IMR-90 (cell line): ENCODE data around the gene DUS1L. TPM values are rescaled to one million over a fixed set of nuclear protein-coding genes. Genes with fewer than 3 reads are reported as not detected.

ENCODE experiments used
- ATAC-seq: fragments of 200-7000 bp; cut with Tn5 transposase; 2 replicates; pipeline ENCODE4 v1.9.1; 2020; ENCODE audit warnings: low read depth, mild to moderate bottlenecking, moderate library complexity
- BruUV-seq: library from RNA; stranded (reverse); fragments of 400-500 nt; replicated peaks from 2 replicates; lab custom pipeline; 2021; lab: Mats Ljungman, UMichigan
- CTCF ChIA-PET: fragments of 300-600 bp; formaldehyde crosslinking; extraction: SDS; loops from one replicate; lab custom pipeline; 2021; ENCODE audit warnings: antibody characterized with exemption; lab: Yijun Ruan, JAX
- POLR2A ChIA-PET: fragments of 300-600 bp; sonication (Branson Sonifier 250); formaldehyde crosslinking; loops from one replicate; lab custom pipeline; 2022; ENCODE audit warnings: antibody characterized with exemption; ENCODE audit not compliant: unreplicated experiment; lab: Charles Lee
- DNase-seq: peaks from one replicate; pipeline ENCODE4 v3.0.0; 2013
- H2AFZ ChIP-seq: replicated peaks from 2 replicates; pipeline ENCODE3; 2013; ENCODE audit warnings: low read length, mild to moderate bottlenecking; ENCODE audit not compliant: poor library complexity
- H2AK5ac ChIP-seq: 2 replicates; pipeline ENCODE4 v1.6.1; 2013; ENCODE audit warnings: low read depth, low read length, inconsistent platforms
- H2AK9ac ChIP-seq: replicated peaks from 2 replicates; pipeline ENCODE3; 2013; ENCODE audit warnings: mild to moderate bottlenecking, low read depth, low read length, moderate library complexity; ENCODE audit not compliant: poor library complexity
- H2BK120ac ChIP-seq: 2 replicates; pipeline ENCODE4 v1.6.1; 2013; ENCODE audit warnings: low read depth, low read length, inconsistent platforms
- H2BK15ac ChIP-seq: 3 replicates; pipeline ENCODE4 v1.6.1; 2013; ENCODE audit warnings: low read depth, low read length, inconsistent platforms
- H2BK20ac ChIP-seq: 2 replicates; pipeline ENCODE4 v1.6.1; 2013; ENCODE audit warnings: low read depth, mild to moderate bottlenecking, inconsistent platforms, low read length, moderate library complexity
- H2BK5ac ChIP-seq: 2 replicates; pipeline ENCODE4 v1.6.1; 2013; ENCODE audit warnings: mild to moderate bottlenecking, low read depth, low read length, inconsistent platforms; ENCODE audit not compliant: poor library complexity, severe bottlenecking
- H3K14ac ChIP-seq: replicated peaks from 2 replicates; pipeline ENCODE4 v1.6.1; 2013; ENCODE audit warnings: low read depth, low read length, inconsistent platforms
- H3K18ac ChIP-seq: 2 replicates; pipeline ENCODE4 v1.6.1; 2013; ENCODE audit warnings: low read depth, low read length, control low read depth
- H3K23ac ChIP-seq: 2 replicates; pipeline ENCODE4 v1.6.1; 2013; ENCODE audit warnings: low read depth, low read length, inconsistent platforms
- H3K27ac ChIP-seq: 2 replicates; pipeline ENCODE4 v1.5.1; 2013; ENCODE audit warnings: mild to moderate bottlenecking, control low read depth, low read length; ENCODE audit not compliant: insufficient read depth
- H3K27me3 ChIP-seq: 2 replicates; pipeline ENCODE4 v1.6.1; 2013; ENCODE audit warnings: low read length; ENCODE audit not compliant: control insufficient read depth, insufficient read depth
- H3K36me3 ChIP-seq: 2 replicates; pipeline ENCODE4 v1.6.1; 2013; ENCODE audit warnings: low read length, mixed read lengths; ENCODE audit not compliant: control insufficient read depth, insufficient read depth
- H3K4ac ChIP-seq: 2 replicates; pipeline ENCODE4 v1.6.1; 2013; ENCODE audit warnings: low read depth, low read length, inconsistent platforms
- H3K4me1 ChIP-seq: 2 replicates; pipeline ENCODE4 v1.6.1; 2013; ENCODE audit warnings: low read length, mixed read lengths; ENCODE audit not compliant: control insufficient read depth, insufficient read depth
- H3K4me2 ChIP-seq: 2 replicates; pipeline ENCODE4 v1.6.1; 2013; ENCODE audit warnings: low read depth, mild to moderate bottlenecking, control low read depth, low read length, moderate library complexity
- H3K4me3 ChIP-seq: 2 replicates; pipeline ENCODE4 v1.5.1; 2013; ENCODE audit warnings: low read depth, mild to moderate bottlenecking, control low read depth, low read length, moderate library complexity; ENCODE audit not compliant: insufficient read depth
- H3K56ac ChIP-seq: 2 replicates; pipeline ENCODE4 v1.6.1; 2013; ENCODE audit warnings: low read length, inconsistent platforms; ENCODE audit not compliant: insufficient read depth; ENCODE audit errors: extremely low read depth
- H3K79me1 ChIP-seq, 2 experiments: 2 replicates each; pipeline ENCODE4 v1.6.1; 2013; ENCODE audit warnings: low read length in 2 of 2, inconsistent platforms in 1 of 2, low read depth in 1 of 2
- H3K9ac ChIP-seq: 2 replicates; pipeline ENCODE4 v1.6.1; 2013; ENCODE audit warnings: low read depth, low read length, control low read depth
- H3K9me1 ChIP-seq: 2 replicates; pipeline ENCODE4 v1.6.1; 2013; ENCODE audit warnings: low read length, inconsistent platforms; ENCODE audit not compliant: insufficient read depth
- H3K9me3 ChIP-seq: 2 replicates; pipeline ENCODE4 v1.6.1; 2013; ENCODE audit warnings: low read length; ENCODE audit not compliant: control insufficient read depth, insufficient read depth
- H4K20me1 ChIP-seq: 2 replicates; pipeline ENCODE4 v1.6.1; 2013; ENCODE audit warnings: low read length, inconsistent platforms; ENCODE audit not compliant: insufficient read depth
- H4K5ac ChIP-seq: 2 replicates; pipeline ENCODE4 v1.6.1; 2013; ENCODE audit warnings: mild to moderate bottlenecking, low read depth, low read length, control low read depth
- H4K8ac ChIP-seq, 2 experiments: 2 replicates each; pipeline ENCODE4 v1.6.1; 2013; ENCODE audit warnings: low read depth in 2 of 2, low read length in 2 of 2, control low read depth in 1 of 2, inconsistent platforms in 1 of 2
- H4K91ac ChIP-seq: 2 replicates; pipeline ENCODE4 v1.6.1; 2013; ENCODE audit warnings: low read depth, low read length, inconsistent platforms; ENCODE audit not compliant: insufficient read depth
- CEBPB ChIP-seq: IDR thresholded peaks from 2 replicates; pipeline ENCODE4 v1.6.1; 2012; ENCODE audit warnings: low read depth, low read length, improper control_type of control experiment
- CHD1 ChIP-seq: IDR thresholded peaks from 2 replicates; pipeline ENCODE4 v1.6.1; 2012; ENCODE audit warnings: low read depth, low read length, improper control_type of control experiment
- FOS ChIP-seq: fragments of 150-350 bp; IDR thresholded peaks from 2 replicates; pipeline ENCODE4 v1.6.1; 2016; ENCODE audit warnings: low read depth, low read length
- MAFK ChIP-seq: IDR thresholded peaks from 2 replicates; pipeline ENCODE4 v1.6.1; 2012; ENCODE audit warnings: low read depth, low read length, improper control_type of control experiment
- MAZ ChIP-seq: IDR thresholded peaks from 2 replicates; pipeline ENCODE4 v1.6.1; 2012; ENCODE audit warnings: low read depth, mild to moderate bottlenecking, low read length, improper control_type of control experiment, moderate library complexity, borderline replicate concordance
- MXI1 ChIP-seq: IDR thresholded peaks from 2 replicates; pipeline ENCODE4 v1.6.1; 2012; ENCODE audit warnings: low read depth, mild to moderate bottlenecking, low read length, moderate library complexity, borderline replicate concordance
- NFE2L2 ChIP-seq: fragments of 150-350 bp; IDR thresholded peaks from 2 replicates; pipeline ENCODE4 v1.6.1; 2016; ENCODE audit warnings: low read depth, mild to moderate bottlenecking, low read length
- POLR2A ChIP-seq: IDR thresholded peaks from 2 replicates; pipeline ENCODE4 v1.6.1; 2012; ENCODE audit warnings: mild to moderate bottlenecking, low read depth, low read length
- RAD21 ChIP-seq: IDR thresholded peaks from 2 replicates; pipeline ENCODE4 v1.6.1; 2012; ENCODE audit warnings: low read length, improper control_type of control experiment
- RCOR1 ChIP-seq: IDR thresholded peaks from 2 replicates; pipeline ENCODE4 v1.6.1; 2012; ENCODE audit warnings: mild to moderate bottlenecking, low read length, improper control_type of control experiment; ENCODE audit not compliant: insufficient replicate concordance
- RFX5 ChIP-seq: IDR thresholded peaks from 2 replicates; pipeline ENCODE4 v1.8.0; 2012; ENCODE audit warnings: low read depth, mild to moderate bottlenecking, low read length, moderate library complexity
- USF2 ChIP-seq: fragments of 150-350 bp; IDR thresholded peaks from 2 replicates; pipeline ENCODE4 v1.6.1; 2017; ENCODE audit warnings: mild to moderate bottlenecking, antibody characterized with exemption, low read length, low read depth
- WGBS, 2 experiments: methylation state at CpG; one replicate each; pipeline versions ENCODE4 v1.1.5 to v1.1.7; 2013; ENCODE audit warnings: missing lambda C conversion rate in 2 of 2; ENCODE audit not compliant: insufficient read length in 1 of 2; ENCODE audit errors: extremely low coverage in 2 of 2; 5-methylcytosine and 5-hydroxymethylcytosine counted together
- dilution Hi-C: fragments of 300-500 bp; cut with HindIII; formaldehyde crosslinking; loops from one replicate; pipeline ENCODE4 v1.14.3; 2018; ENCODE audit warnings: low sequenced_read_pairs; ENCODE audit not compliant: unreplicated experiment
- in situ Hi-C: fragments of 300-500 bp; cut with MboI; formaldehyde crosslinking; loops from 3 replicates; pipeline ENCODE4 v1.14.3; 2019; ENCODE audit warnings: low sequenced_read_pairs, inconsistent platforms, mixed read lengths
- intact Hi-C: fragments of 100-400 bp; cut with micrococcal nuclease; formaldehyde crosslinking; loops from 2 replicates; pipeline ENCODE4 v1.10.0; 2022
- polyA plus RNA-seq, 3 experiments: library from polyadenylated mRNA; depleted of rRNA; stranded (reverse); fragments of >200 nt; gene quantifications; 2 replicates each; pipeline ENCODE4 v1.2.3, GENCODE V29; 2012; ENCODE audit warnings: low replicate concordance in 1 of 3
- total RNA-seq: library from RNA; depleted of rRNA; stranded (reverse); fragments of >200 nt; gene quantifications from 2 replicates; pipeline ENCODE4 v1.2.3, GENCODE V29; 2012
- TF ChIP-seq, protein P1 (sequence below): fragments of 150-350 bp; IDR thresholded peaks from 2 replicates; pipeline ENCODE4 v1.6.1; 2016; ENCODE audit warnings: low read depth, mild to moderate bottlenecking, low read length, moderate library complexity, borderline replicate concordance
- TF ChIP-seq, protein P2 (sequence below): conservative IDR thresholded peaks from 2 replicates; pipeline ENCODE4 v1.5.1; 2012; ENCODE audit warnings: mild to moderate bottlenecking, low read depth, low read length, improper control_type of control experiment

Gene DUS1L
- total and polyA plus RNA-seq, 2 of the 4 experiments (the other 2 are of a cell fraction) = 29.0 to 76.9 TPM

DNA sequence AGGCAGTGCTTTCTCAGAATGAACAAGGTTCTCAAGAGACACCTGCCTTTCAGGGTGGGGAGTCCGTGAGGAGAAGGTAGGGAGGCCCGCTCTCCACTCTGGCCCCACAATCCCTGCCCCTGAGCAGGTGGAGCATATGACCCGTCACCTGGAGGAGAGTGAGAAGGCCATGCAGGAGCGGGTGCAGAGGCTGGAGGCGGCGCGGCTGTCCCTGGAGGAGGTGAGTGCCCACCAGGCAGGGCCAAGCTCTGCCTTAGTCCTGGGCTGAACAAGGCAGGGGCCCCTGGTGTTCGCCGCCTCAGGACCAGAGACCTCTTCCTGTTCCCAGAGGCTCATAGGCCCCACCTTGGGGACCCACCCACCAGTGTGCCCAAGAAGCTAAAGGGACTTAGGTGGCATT is 36.6 kb downstream of the DUS1L start:
- H3K23ac ChIP-seq = no peak overlapping the region
- POLR2A ChIA-PET = no interaction called here
- no peaks in the 10 kb centered on the region for H3K9me3 ChIP-seq

More for the DNA sequence above, 36.6 kb downstream of the DUS1L start:
- H2AFZ ChIP-seq = no peak overlapping the region
- ATAC-seq = no peak
- intact Hi-C loops = no loop called here
- peaks cover 0 to 8% of the 10 kb centered on the region in 2 experiments; a peak in 2 of 4 replicates for H3K79me1 ChIP-seq
- no TSS peak for BruUV-seq
- no peaks in the 10 kb centered on the region for H3K27me3 ChIP-seq
- TF ChIP-seq MXI1 (no peak), USF2 (no peak), MAFK (no peak), CHD1 (no peak), RCOR1 (no peak), CEBPB (no peak), FOS (no peak), POLR2A (no peak), RFX5 (no peak), RAD21 (no peak), MAZ (no peak), NFE2L2 (no peak)
- TF ChIP-seq, protein P1, sequence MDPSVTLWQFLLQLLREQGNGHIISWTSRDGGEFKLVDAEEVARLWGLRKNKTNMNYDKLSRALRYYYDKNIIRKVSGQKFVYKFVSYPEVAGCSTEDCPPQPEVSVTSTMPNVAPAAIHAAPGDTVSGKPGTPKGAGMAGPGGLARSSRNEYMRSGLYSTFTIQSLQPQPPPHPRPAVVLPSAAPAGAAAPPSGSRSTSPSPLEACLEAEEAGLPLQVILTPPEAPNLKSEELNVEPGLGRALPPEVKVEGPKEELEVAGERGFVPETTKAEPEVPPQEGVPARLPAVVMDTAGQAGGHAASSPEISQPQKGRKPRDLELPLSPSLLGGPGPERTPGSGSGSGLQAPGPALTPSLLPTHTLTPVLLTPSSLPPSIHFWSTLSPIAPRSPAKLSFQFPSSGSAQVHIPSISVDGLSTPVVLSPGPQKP = no peak
- TF ChIP-seq, protein P2, sequence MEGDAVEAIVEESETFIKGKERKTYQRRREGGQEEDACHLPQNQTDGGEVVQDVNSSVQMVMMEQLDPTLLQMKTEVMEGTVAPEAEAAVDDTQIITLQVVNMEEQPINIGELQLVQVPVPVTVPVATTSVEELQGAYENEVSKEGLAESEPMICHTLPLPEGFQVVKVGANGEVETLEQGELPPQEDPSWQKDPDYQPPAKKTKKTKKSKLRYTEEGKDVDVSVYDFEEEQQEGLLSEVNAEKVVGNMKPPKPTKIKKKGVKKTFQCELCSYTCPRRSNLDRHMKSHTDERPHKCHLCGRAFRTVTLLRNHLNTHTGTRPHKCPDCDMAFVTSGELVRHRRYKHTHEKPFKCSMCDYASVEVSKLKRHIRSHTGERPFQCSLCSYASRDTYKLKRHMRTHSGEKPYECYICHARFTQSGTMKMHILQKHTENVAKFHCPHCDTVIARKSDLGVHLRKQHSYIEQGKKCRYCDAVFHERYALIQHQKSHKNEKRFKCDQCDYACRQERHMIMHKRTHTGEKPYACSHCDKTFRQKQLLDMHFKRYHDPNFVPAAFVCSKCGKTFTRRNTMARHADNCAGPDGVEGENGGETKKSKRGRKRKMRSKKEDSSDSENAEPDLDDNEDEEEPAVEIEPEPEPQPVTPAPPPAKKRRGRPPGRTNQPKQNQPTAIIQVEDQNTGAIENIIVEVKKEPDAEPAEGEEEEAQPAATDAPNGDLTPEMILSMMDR = no peak
- no peak overlapping the region for H2AK9ac ChIP-seq
- H3K4me1 ChIP-seq = peaks cover 5% of the 10 kb centered on the region
- no peak overlapping the region for H2AK5ac ChIP-seq
- no peak overlapping the region for H3K14ac ChIP-seq
- H4K8ac ChIP-seq = no peak overlapping the region
- H3K9me1 ChIP-seq = no peaks in the 10 kb centered on the region
- no peak overlapping the region for H2BK5ac ChIP-seq
- no peak overlapping the region for H3K27ac ChIP-seq
- CTCF ChIA-PET = no interaction called here
- no peak overlapping the region for H3K18ac ChIP-seq
- H4K91ac ChIP-seq = no peak overlapping the region
- H2BK120ac ChIP-seq = no peak overlapping the region
- H4K5ac ChIP-seq = no peak overlapping the region
- H3K9ac ChIP-seq = no peak overlapping the region
- dilution Hi-C loops = no loop called here
- H2BK20ac ChIP-seq = no peak overlapping the region
- no peak overlapping the region for H3K56ac ChIP-seq
- H3K4ac ChIP-seq = no peak overlapping the region
- H4K20me1 ChIP-seq = no peaks in the 10 kb centered on the region; the same call in 1 of the 2 replicates
- H3K4me2 ChIP-seq = no peak overlapping the region
- in situ Hi-C loops = no loop called here
- 93% methylated on average over 3 of the region's 9 CpGs; no CpG with 5 or more reads in 1 of the 2 experiments for WGBS, 2 experiments
- no peak overlapping the region for H3K4me3 ChIP-seq
- no peak overlapping the region for H2BK15ac ChIP-seq
- DNase-seq = no peak
- peaks cover 2% of the 10 kb centered on the region for H3K36me3 ChIP-seq
